HEK293 (cell line): Measurements from ENCODE around the gene GUCA2B.

Experiments
- CTCF ChIA-PET: fragments of 350-600 bp; formaldehyde crosslinking; extraction: SDS; loops from one replicate; lab custom pipeline; 2021; ENCODE audit warnings: antibody characterized with exemption; lab: Yijun Ruan, JAX
- POLR2A ChIA-PET: fragments of 300-600 bp; formaldehyde crosslinking; extraction: SDS; loops from one replicate; lab custom pipeline; 2020; ENCODE audit warnings: antibody characterized with exemption, inconsistent platforms; lab: Yijun Ruan, JAX
- H3K27ac ChIP-seq: fragments of 200-500 bp; sonication (Bioruptor generic); 2 replicates; pipeline ENCODE4 v1.5.1; 2014; ENCODE audit warnings: low read depth, low read length, control low read depth, inconsistent platforms; ENCODE audit errors: extremely low read depth
- H3K36me3 ChIP-seq, 2 experiments: fragments of 200-500 bp in 1 of 2; sonication (Bioruptor generic) in 1 of 2; 1 replicate in 1 of 2; 2 replicates in 1 of 2; pipeline ENCODE4 v1.5.1; 2014 to 2017; ENCODE audit warnings: inconsistent platforms in 2 of 2, low read length in 2 of 2; ENCODE audit not compliant: control insufficient read depth in 2 of 2, insufficient read depth in 1 of 2
- H3K4me1 ChIP-seq: fragments of 200-500 bp; sonication (Bioruptor generic); 2 replicates; pipeline ENCODE4 v1.5.1; 2014; ENCODE audit warnings: mild to moderate bottlenecking, low read length, inconsistent platforms; ENCODE audit not compliant: control insufficient read depth, insufficient read depth
- H3K4me3 ChIP-seq: 2 replicates; pipeline ENCODE4 v1.5.1; 2011; ENCODE audit warnings: low read depth, mild to moderate bottlenecking, control low read depth, low read length, moderate library complexity
- H3K9me3 ChIP-seq: fragments of 200-500 bp; sonication (Bioruptor generic); 2 replicates; pipeline ENCODE4 v1.5.1; 2014; ENCODE audit warnings: low read depth, low read length, inconsistent platforms; ENCODE audit not compliant: control insufficient read depth, insufficient read depth
- KLF1 ChIP-seq: fragments of 450-650 bp; formaldehyde crosslinking; IDR thresholded peaks from 2 replicates; pipeline ENCODE4 v1.5.1; 2016; ENCODE audit warnings: missing biosample characterization, missing genetic modification characterization
- MZF1 ChIP-seq: fragments of 450-650 bp; formaldehyde crosslinking; IDR thresholded peaks from 2 replicates; pipeline ENCODE4 v1.5.1; 2017; ENCODE audit warnings: missing biosample characterization, missing genetic modification characterization, borderline replicate concordance
- YY2 ChIP-seq: fragments of 450-650 bp; formaldehyde crosslinking; IDR thresholded peaks from 2 replicates; pipeline ENCODE4 v1.5.1; 2016; ENCODE audit warnings: missing biosample characterization, missing genetic modification characterization
- ZBTB21 ChIP-seq: fragments of 450-650 bp; formaldehyde crosslinking; IDR thresholded peaks from 2 replicates; pipeline ENCODE4 v1.5.1; 2017; ENCODE audit warnings: missing biosample characterization, missing genetic modification characterization
- ZBTB8A ChIP-seq: fragments of 450-650 bp; formaldehyde crosslinking; IDR thresholded peaks from 2 replicates; pipeline ENCODE4 v1.5.1; 2016; ENCODE audit warnings: missing biosample characterization, missing genetic modification characterization
- ZNF114 ChIP-seq: fragments of 450-650 bp; formaldehyde crosslinking; IDR thresholded peaks from 2 replicates; pipeline ENCODE4 v1.5.0; 2017; ENCODE audit warnings: missing biosample characterization, missing genetic modification characterization
- ZNF155 ChIP-seq: fragments of 450-650 bp; formaldehyde crosslinking; IDR thresholded peaks from 2 replicates; pipeline ENCODE4 v1.5.1; 2016; ENCODE audit warnings: missing biosample characterization, missing genetic modification characterization
- ZNF16 ChIP-seq: fragments of 450-650 bp; formaldehyde crosslinking; IDR thresholded peaks from 2 replicates; pipeline ENCODE4 v1.5.1; 2016; ENCODE audit warnings: low read depth, missing biosample characterization, missing genetic modification characterization
- ZNF2 ChIP-seq: fragments of 450-650 bp; formaldehyde crosslinking; IDR thresholded peaks from 2 replicates; pipeline ENCODE4 v1.5.1; 2016; ENCODE audit warnings: missing biosample characterization, missing genetic modification characterization
- ZNF350 ChIP-seq: fragments of 450-650 bp; formaldehyde crosslinking; IDR thresholded peaks from 2 replicates; pipeline ENCODE4 v1.5.0; 2017; ENCODE audit warnings: missing biosample characterization, mild to moderate bottlenecking, missing genetic modification characterization
- ZNF354C ChIP-seq: fragments of 450-650 bp; formaldehyde crosslinking; IDR thresholded peaks from 2 replicates; pipeline ENCODE4 v1.5.1; 2016; ENCODE audit warnings: missing biosample characterization, missing genetic modification characterization, low read depth, borderline replicate concordance
- ZNF514 ChIP-seq: fragments of 450-650 bp; formaldehyde crosslinking; IDR thresholded peaks from 2 replicates; pipeline ENCODE4 v1.5.1; 2016; ENCODE audit warnings: missing biosample characterization, missing genetic modification characterization
- ZNF530 ChIP-seq: fragments of 450-650 bp; formaldehyde crosslinking; IDR thresholded peaks from 2 replicates; pipeline ENCODE4 v1.5.1; 2016; ENCODE audit warnings: low read depth, missing biosample characterization, missing genetic modification characterization
- ZNF585B ChIP-seq: fragments of 450-650 bp; formaldehyde crosslinking; IDR thresholded peaks from 2 replicates; pipeline ENCODE4 v1.5.1; 2016; ENCODE audit warnings: missing biosample characterization, missing genetic modification characterization
- TF ChIP-seq, protein P1 (sequence below): fragments of 450-650 bp; formaldehyde crosslinking; conservative IDR thresholded peaks from 2 replicates; pipeline ENCODE4 v1.5.1; 2016; ENCODE audit warnings: low read depth, missing biosample characterization, missing genetic modification characterization
- TF ChIP-seq, protein P2 (sequence below): fragments of 450-650 bp; formaldehyde crosslinking; IDR thresholded peaks from 2 replicates; pipeline ENCODE4 v1.5.1; 2016; ENCODE audit warnings: missing biosample characterization, missing genetic modification characterization, borderline replicate concordance
- TF ChIP-seq, protein P3 (sequence below): fragments of 450-650 bp; formaldehyde crosslinking; IDR thresholded peaks from 2 replicates; pipeline ENCODE4 v1.5.1; 2017; ENCODE audit warnings: missing biosample characterization, missing genetic modification characterization
- TF ChIP-seq, protein P4 (sequence below): fragments of 450-650 bp; formaldehyde crosslinking; IDR thresholded peaks from 2 replicates; pipeline ENCODE4 v1.5.1; 2016; ENCODE audit warnings: missing biosample characterization, missing genetic modification characterization

Gene GUCA2B

DNA sequence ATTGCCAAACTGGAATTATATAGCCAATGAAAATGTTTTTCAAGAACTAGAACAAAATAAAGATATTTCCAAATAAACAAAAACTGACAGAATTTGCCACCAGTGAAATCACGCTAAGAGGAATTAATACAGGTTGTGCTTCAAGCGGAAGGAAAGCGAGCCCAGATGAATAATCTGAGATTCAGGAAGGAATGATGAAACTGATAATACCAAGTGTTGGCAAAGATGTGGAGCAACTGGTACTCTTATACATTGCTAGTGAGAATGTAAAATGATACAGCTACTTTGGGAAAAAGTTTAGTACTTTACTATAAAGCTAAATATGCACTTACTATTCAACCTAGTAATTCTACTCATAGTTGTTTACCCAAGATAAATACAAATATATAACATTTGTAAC is 30.8 kb upstream of the GUCA2B start:
- ChIA-PET CTCF (no interaction called here), POLR2A (no interaction called here)
- Histone ChIP-seq H3K9me3 (no peaks in the 10 kb centered on the region), H3K4me1 (no peaks in the 10 kb centered on the region), H3K36me3 (no peaks in the 10 kb centered on the region), H3K4me3 (no peak overlapping the region), H3K27ac (no peak overlapping the region)
- TF ChIP-seq, protein P1, sequence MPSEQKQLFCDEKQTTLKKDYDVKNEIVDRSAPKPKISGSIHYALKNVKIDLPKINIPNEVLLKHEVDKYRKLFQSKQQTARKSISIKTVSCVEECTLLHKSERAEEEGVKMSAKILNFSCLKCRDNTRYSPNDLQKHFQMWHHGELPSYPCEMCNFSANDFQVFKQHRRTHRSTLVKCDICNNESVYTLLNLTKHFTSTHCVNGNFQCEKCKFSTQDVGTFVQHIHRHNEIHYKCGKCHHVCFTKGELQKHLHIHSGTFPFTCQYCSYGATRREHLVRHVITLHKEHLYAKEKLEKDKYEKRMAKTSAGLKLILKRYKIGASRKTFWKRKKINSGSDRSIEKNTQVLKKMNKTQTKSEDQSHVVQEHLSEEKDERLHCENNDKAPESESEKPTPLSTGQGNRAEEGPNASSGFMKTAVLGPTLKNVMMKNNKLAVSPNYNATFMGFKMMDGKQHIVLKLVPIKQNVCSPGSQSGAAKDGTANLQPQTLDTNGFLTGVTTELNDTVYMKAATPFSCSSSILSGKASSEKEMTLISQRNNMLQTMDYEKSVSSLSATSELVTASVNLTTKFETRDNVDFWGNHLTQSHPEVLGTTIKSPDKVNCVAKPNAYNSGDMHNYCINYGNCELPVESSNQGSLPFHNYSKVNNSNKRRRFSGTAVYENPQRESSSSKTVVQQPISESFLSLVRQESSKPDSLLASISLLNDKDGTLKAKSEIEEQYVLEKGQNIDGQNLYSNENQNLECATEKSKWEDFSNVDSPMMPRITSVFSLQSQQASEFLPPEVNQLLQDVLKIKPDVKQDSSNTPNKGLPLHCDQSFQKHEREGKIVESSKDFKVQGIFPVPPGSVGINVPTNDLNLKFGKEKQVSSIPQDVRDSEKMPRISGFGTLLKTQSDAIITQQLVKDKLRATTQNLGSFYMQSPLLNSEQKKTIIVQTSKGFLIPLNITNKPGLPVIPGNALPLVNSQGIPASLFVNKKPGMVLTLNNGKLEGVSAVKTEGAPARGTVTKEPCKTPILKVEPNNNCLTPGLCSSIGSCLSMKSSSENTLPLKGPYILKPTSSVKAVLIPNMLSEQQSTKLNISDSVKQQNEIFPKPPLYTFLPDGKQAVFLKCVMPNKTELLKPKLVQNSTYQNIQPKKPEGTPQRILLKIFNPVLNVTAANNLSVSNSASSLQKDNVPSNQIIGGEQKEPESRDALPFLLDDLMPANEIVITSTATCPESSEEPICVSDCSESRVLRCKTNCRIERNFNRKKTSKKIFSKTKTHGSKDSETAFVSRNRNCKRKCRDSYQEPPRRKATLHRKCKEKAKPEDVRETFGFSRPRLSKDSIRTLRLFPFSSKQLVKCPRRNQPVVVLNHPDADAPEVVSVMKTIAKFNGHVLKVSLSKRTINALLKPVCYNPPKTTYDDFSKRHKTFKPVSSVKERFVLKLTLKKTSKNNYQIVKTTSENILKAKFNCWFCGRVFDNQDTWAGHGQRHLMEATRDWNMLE (tag by site-specific recombination) = no peak
- no peak for TF ChIP-seq ZBTB8A
- no peak for TF ChIP-seq YY2 (tag by site-specific recombination)
- no peak for TF ChIP-seq MZF1 (tag by site-specific recombination)
- no peak for TF ChIP-seq ZNF2 (tag by site-specific recombination)
- no peak for TF ChIP-seq ZNF155 (tag by site-specific recombination)
- TF ChIP-seq, protein P2, sequence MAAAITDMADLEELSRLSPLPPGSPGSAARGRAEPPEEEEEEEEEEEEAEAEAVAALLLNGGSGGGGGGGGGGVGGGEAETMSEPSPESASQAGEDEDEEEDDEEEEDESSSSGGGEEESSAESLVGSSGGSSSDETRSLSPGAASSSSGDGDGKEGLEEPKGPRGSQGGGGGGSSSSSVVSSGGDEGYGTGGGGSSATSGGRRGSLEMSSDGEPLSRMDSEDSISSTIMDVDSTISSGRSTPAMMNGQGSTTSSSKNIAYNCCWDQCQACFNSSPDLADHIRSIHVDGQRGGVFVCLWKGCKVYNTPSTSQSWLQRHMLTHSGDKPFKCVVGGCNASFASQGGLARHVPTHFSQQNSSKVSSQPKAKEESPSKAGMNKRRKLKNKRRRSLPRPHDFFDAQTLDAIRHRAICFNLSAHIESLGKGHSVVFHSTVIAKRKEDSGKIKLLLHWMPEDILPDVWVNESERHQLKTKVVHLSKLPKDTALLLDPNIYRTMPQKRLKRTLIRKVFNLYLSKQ (tag by site-specific recombination) = no peak
- TF ChIP-seq ZNF354C (tag by site-specific recombination) = no peak
- TF ChIP-seq ZNF350 (tag by site-specific recombination) = no peak
- TF ChIP-seq ZNF585B = no peak
- TF ChIP-seq, protein P3, sequence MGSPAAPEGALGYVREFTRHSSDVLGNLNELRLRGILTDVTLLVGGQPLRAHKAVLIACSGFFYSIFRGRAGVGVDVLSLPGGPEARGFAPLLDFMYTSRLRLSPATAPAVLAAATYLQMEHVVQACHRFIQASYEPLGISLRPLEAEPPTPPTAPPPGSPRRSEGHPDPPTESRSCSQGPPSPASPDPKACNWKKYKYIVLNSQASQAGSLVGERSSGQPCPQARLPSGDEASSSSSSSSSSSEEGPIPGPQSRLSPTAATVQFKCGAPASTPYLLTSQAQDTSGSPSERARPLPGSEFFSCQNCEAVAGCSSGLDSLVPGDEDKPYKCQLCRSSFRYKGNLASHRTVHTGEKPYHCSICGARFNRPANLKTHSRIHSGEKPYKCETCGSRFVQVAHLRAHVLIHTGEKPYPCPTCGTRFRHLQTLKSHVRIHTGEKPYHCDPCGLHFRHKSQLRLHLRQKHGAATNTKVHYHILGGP = no peak
- no peak for TF ChIP-seq ZNF114 (tag by site-specific recombination)
- no peak for TF ChIP-seq ZNF16 (tag by site-specific recombination)
- TF ChIP-seq ZNF530 = no peak
- TF ChIP-seq ZNF514 = no peak
- no peak for TF ChIP-seq KLF1

DNA sequence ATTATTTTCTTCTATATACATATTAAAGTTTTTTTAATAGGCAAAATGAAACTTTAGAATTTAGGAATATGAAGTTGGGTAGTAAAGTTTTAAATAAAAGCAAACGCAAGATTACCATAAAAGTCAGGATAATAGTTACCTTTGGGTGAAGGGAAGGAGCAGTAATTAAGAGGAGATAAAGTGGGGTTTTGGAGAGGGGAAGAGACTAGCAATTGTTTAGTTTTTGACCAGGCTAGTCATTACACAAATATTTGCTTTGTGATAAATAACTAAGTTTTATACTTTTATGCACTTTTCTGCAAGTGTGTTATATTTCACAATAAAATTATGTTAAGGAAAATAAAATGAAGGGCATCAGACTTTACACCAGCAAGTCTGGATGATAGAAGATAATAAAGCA is 27.7 kb upstream of the GUCA2B start:
- CTCF ChIA-PET = interaction anchor here (0.6 kb wide), 2 partner anchors 33 to 335 kb away, joined by 3 to 5 read pairs; no protein-coding TSS in a partner anchor
- TF ChIP-seq ZBTB21 (tag by site-specific recombination) = no peak
- TF ChIP-seq, protein P4, sequence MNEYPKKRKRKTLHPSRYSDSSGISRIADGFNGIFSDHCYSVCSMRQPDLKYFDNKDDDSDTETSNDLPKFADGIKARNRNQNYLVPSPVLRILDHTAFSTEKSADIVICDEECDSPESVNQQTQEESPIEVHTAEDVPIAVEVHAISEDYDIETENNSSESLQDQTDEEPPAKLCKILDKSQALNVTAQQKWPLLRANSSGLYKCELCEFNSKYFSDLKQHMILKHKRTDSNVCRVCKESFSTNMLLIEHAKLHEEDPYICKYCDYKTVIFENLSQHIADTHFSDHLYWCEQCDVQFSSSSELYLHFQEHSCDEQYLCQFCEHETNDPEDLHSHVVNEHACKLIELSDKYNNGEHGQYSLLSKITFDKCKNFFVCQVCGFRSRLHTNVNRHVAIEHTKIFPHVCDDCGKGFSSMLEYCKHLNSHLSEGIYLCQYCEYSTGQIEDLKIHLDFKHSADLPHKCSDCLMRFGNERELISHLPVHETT = no peak
- H3K36me3 ChIP-seq = no peaks in the 10 kb centered on the region
- H3K4me1 ChIP-seq = no peaks in the 10 kb centered on the region
- H3K27ac ChIP-seq = no peak overlapping the region
- H3K9me3 ChIP-seq = no peaks in the 10 kb centered on the region
- POLR2A ChIA-PET = no interaction called here
- H3K4me3 ChIP-seq = no peak overlapping the region
